DOHH2 (cell line): Measurements from ENCODE around the gene PPP1R12A.

Experiments
- CTCF ChIP-seq: fragments of 200-600 bp; sonication (generic); IDR thresholded peaks from one replicate; pipeline ENCODE4 v1.5.1; 2014; ENCODE audit warnings: antibody characterized with exemption, mild to moderate bottlenecking, low read depth, low read length; ENCODE audit not compliant: poor library complexity, severe bottlenecking
- EZH2phosphoT487 ChIP-seq: fragments of 200-600 bp; sonication (generic); IDR thresholded peaks from 2 replicates; pipeline ENCODE4 v1.6.1; 2017; ENCODE audit warnings: borderline replicate concordance, mild to moderate bottlenecking, antibody characterized with exemption, low read length, moderate library complexity, mixed read lengths

GRCh38 chr12:79773896-79774295 is 161.0 kb downstream of the PPP1R12A start:
- TF ChIP-seq CTCF (no peak), EZH2phosphoT487 (no peak)
